ENCODE measurements around the gene MGAM2.
A peak's percentile ranks its signal among the peaks of the same experiment; 100 is the strongest.
"Not testable (repeated sequence)": the region's sequence is repeated elsewhere in the genome, so short reads cannot be mapped to it uniquely, and the experiment has no call there.

MGAM2 gene

GRCh38 chr7:142111499-142111898 is at the start of gene MGAM2:
TSS of gene MGAM2 (plus strand) at chr7:142111718. CDS start at chr7:142116874, 5,156 bp downstream.
- DNase-seq (ENCODE audit: insufficient read length, low spot score) (no peak), FAIRE-seq (no peak)

- FAIRE-seq = no peak
- DNase-seq (ENCODE audit: insufficient read length, low spot score) = no peak
Measured at GRCh38 chr7:142063551-142064442, 47.7 kb upstream of the MGAM2 start.

DNA sequence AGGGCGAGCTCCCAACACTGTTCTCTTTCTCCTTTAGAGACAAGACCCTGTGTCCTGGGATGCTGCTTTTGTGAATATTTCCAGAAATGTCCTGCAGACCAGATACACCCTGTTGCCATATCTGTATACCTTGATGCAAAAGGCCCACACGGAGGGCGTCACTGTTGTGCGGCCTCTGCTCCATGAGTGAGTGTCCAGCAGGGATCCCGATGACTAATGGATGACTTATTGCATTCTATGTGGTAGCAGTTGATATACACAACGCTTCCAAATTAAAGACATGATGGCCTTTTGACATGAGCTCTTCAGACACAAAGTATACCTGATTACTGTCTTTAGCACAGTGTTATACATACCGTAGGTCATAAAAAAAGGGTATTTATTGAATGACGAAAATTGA is 45.0 kb upstream of the MGAM2 start:
- DNase-seq (ENCODE audit: insufficient read length, low spot score) (no peak), FAIRE-seq (no peak)

DNA sequence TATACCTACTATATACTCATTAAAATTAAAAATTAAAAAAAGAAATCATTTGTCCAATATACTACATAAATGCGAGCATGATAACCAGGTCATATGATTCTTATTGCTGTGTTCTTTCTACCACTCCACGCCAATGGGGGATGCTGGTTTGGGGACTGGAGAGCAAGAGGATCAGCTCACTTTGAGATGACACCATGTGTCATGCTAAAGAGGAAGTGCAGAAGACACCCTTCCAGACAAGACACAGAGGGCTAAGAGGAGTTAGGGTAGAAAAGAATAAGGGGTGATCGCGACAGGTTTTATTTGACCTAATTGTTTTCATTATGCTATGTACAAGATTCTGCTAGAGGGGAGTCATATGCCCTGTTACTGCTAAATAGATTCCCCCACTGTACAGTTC is 33.8 kb upstream of the MGAM2 start:
- DNase-seq (ENCODE audit: insufficient read length, low spot score) (no peak), FAIRE-seq (no peak)

DNA sequence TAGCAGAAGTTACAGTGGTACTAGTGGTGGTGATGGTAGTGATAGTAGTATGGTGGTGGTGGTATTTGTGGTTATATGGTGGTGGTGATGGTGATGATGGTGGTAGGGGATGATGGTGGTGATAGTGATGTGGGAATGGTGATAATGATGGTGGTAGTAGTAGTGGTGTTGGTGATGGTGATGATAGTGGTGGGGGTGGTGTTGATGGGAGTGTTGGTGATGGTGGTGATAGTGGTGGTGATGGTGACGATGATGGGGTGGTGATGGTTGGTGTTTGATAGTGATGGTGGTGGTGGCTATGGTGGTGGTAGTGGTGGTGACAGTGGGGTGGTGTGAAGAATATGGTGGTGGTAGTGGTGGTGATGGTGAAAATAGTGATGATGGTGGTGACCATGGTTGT is 27.9 kb upstream of the MGAM2 start:
- FAIRE-seq = peak; percentile 40
- no peak for DNase-seq (ENCODE audit: insufficient read length, low spot score)

DNA sequence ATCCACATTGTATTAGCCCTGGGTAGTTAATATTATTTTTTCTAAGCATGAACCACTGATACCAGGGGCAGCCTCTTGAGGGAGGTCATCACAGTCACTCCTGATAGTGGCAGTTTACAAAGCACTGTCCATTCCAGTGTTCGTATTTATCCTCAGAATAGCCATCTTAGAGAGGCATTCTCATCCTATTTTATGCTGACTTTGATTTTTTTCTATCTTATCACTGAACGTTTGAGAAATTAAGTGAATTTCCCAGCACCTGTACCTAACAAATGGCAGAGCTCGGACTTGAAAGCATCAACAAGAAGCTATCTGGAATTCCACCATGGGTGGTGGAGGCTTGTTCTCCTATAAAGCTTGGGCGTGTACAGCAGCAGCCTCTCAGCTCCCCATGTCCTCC is 26.1 kb upstream of the MGAM2 start:
- FAIRE-seq (no peak), DNase-seq (ENCODE audit: insufficient read length, low spot score) (no peak)

GRCh38 chr7:142088022-142088714 is 23.4 kb upstream of the MGAM2 start:
- no peak for DNase-seq (ENCODE audit: insufficient read length, low spot score)
- no peak for FAIRE-seq

DNA sequence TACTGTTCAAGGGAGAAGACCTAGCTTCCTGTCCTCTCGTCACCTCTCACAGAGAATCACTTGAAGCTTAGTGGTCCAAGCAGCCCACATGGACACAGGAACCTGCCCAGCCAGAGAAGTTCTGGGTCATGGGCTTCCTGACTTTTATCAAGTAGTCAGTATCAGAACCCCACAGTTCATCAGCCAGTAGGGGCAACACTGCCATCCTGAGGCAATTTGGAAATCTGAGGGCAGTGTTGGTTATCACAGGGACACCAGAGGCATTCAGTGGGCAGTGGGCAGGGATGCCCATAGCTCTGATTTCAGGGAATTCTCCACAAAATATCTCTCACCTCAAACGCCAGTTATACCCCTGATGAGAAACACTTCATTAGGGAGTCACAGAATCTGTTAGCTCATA is 22.5 kb upstream of the MGAM2 start:
- DNase-seq (ENCODE audit: insufficient read length, low spot score) = no peak
- FAIRE-seq = no peak

DNA sequence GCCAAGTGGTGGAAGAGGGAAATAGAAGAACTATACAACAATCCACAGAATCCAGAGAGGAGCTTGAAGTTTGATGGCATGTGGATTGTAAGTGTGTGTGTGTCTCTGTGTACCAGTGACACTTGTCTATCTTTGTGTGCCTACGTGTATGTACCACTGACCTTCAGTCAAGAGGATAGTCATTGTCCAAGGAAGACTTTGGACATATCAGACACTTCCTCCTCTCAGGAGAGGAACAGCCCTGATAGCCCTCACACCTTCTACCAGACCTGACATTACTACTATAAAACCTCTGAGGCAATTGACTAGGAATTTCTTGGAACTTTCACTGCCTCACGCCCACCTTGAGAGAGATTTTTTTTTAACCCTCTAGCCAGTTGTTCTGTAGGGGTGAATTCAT is 19.6 kb upstream of the MGAM2 start:
- FAIRE-seq = no peak
- DNase-seq (ENCODE audit: insufficient read length, low spot score) = no peak

DNA sequence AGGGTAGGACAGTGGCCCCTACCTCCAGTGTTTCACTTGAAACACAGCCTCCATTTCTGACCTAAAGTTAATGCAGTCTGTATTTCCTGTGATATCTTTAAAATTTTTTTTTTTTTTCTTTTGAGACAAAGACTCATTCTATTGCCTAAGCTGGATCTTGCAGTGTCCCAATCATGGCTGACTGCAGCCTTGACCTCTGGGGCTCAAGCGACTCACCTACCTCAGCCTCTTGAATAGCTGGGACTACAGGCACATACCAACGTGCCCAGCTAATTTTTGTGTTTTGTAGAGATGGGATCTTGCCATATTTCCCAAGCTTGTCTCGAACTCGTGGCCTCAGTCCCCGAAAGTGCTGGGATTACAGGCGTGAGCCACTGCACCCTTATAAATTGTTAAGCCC is 16.7 kb upstream of the MGAM2 start:
- FAIRE-seq = no peak

GRCh38 chr7:142097571-142097970 is 13.9 kb upstream of the MGAM2 start:
- no peak for DNase-seq (ENCODE audit: insufficient read length, low spot score)
- no peak for FAIRE-seq

More for the DNA sequence above, 16.7 kb upstream of the MGAM2 start:
- DNase-seq (ENCODE audit: insufficient read length, low spot score) = no peak

GRCh38 chr7:142098004-142098403 is 13.5 kb upstream of the MGAM2 start:
- DNase-seq (ENCODE audit: insufficient read length, low spot score) (no peak), FAIRE-seq (no peak)

GRCh38 chr7:142099347-142099746 is 12.2 kb upstream of the MGAM2 start:
- FAIRE-seq; DNase-seq (ENCODE audit: insufficient read length, low spot score): not testable (repeated sequence)

GRCh38 chr7:142100634-142101033 is 10.9 kb upstream of the MGAM2 start:
- DNase-seq (ENCODE audit: insufficient read length, low spot score) (no peak), FAIRE-seq (no peak)

- FAIRE-seq; DNase-seq (ENCODE audit: insufficient read length, low spot score): not testable (repeated sequence)
Measured at GRCh38 chr7:142101794-142102193, 9.7 kb upstream of the MGAM2 start.

DNA sequence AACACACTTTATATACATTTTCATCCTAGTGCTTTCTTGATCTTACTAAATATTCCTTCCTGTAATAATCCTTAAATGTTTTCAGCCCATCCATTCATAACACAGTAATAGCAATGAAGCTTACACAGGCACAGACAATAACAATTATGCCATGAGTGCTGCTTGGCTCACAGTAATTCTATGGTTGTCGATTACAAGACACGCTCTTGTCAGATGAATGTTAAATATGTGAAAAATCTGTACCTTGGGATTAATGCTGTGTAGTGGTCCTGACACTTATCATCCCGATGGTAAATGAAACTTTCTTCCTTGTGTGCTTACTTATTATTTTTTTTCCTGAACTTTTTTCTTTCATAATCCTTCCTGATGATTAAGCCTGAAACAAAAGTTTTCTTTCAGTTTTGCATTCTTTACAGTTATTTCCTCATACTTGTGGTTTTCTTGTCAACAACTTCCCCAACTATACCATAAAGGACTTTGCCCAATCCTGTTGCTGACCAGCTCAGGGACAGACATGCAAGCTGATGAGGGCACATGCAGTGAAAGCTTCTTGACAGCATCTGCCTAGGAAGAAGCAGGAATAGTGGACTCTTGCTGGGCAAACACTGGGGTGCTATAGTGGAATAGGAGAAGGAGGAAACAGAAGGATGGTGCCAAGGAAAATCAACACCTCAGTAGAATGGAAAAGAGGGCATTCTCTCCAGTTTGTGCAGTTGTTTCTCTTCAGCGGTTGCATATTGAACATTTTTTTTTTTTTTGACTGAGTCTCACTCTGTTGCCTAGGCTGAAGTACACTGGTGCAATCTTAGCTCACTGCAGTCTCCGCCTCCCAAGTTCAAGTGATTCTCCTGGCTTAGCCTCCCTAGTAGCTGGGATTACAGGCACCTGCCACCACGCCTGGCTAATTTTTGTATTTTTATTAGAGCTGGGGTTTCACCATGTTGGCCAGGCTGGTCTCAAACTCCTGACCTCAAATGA is 6.7 kb upstream of the MGAM2 start:
- no peak for DNase-seq (ENCODE audit: insufficient read length, low spot score)
- FAIRE-seq = no peak

DNA sequence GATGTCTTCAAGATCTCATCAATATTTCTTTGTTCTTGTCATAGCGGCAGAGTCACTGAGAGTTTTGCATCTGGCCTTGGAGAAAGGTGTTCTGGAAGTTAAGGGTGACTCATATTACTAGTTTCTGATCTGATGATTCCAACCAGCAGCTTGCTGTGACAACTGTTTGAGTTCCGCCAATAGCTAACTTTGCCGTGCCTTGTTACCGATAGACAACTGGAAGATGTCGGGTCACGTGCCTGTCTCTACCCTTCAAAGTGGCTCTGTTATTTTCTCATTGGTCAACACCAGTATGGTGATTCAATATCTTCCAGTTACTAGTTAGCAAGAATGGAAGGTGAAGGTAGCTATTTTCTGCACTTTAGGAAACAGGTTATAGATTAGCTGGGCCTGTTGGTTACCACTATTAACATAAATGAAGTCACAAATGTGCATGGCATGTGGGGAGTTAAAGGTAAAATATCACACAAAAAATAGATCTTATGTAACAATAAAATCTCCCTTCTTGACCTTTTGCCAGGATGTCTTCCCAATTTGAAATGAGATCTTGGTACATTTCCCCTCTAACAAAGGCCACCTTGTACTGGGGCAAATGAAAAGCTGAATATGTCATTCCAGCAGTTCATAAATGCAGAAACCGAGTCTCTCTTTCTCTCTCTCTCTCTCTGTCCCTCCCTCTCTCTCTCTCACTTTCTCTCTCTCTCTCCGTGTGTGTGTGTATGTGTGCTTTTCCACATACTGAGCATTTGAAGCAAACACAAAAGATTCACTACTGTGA is 2.6 kb upstream of the MGAM2 start:
- FAIRE-seq (no peak), DNase-seq (ENCODE audit: insufficient read length, low spot score) (no peak)

DNA sequence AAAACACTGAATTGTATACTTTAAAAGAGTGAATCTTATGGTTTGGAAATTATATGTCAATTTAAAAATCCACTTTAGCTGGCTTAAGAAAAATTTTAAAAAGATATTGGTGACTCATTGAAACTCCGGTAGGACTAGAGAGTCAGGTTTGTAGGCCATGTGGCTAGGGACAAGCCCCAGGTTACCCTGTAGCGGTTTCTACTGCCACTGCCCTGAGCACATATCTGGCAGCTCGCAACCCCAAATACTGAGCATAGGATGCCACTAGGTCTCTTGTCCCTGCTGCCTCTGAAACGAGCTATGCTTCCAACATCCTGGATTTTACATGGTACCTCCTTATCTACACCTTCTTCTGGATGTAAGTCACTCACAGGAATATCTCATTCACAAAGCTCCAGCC is 1.4 kb upstream of the MGAM2 start:
- FAIRE-seq (no peak), DNase-seq (ENCODE audit: insufficient read length, low spot score) (no peak)

- FAIRE-seq (no peak), DNase-seq (ENCODE audit: insufficient read length, low spot score) (no peak)
Measured at GRCh38 chr7:142110638-142111037, 880 bp upstream of the MGAM2 start.

DNA sequence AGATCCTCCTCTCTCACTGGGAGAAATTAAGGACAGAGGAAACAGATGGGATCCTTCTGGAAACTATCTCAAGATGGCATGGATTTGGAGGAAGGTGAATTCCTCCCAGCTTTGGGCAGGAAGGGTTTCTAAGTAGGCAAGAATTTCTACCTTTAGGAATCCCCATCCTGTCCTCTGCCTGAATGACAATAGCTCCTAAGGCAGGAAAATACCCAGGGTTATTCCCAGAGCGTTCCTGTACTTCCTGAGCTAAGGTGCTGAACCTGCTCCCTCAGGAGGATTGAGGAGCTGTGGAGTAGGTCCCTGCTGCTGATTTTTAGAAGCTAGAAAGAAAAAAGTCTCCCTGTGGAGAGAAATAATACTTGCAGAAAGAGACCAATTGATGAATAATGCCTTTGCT is 568 bp downstream of the MGAM2 start:
- DNase-seq (ENCODE audit: insufficient read length, low spot score) = no peak
- no peak for FAIRE-seq
